Non-pigmented ciliary epithelial cell (primary cell): ENCODE data around the gene MSX2.

ENCODE experiments used
- DNase-seq: peaks from one replicate; pipeline ENCODE4 v3.0.0-alpha.2; 2010; ENCODE audit warnings: low read depth

Gene MSX2

DNA sequence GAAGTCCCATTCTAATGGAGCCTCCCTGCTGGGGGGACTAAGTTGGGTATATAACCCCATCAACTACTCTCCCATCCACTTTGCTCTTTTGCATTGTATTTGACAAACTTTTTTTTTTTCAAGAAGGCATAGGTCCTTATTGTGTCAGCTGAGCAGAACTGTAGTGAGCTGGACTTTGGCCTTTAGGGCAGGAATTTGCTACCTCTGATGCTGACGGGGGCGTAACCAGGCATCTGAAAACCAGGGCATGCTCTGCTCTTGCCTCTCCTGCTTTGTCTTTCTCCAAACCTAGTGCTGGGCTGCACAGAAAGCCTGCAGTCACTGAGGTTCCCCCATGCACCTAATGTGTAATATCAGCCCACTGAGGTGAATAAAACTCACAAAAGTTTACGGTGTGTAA lies 49.0 kb downstream of the MSX2 start:
- no peak for DNase-seq

DNA sequence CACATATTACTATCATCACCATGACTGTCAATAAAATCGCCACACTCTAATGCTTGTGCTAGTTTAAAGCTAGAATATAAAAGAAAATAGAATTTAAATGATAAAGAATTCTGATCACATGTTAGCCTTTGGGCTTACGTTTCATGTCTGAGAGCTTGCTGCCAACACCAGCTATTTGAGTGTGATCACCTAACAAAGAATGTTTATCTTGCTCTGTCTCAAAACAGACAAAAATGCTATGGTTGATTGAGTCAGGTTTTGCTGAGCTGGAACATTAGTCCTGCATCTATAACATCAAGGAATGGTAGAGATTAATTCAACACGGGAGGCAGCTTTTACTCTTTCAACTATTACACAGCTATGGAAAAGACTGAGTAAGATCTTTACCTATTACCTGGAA lies 50.7 kb downstream of the MSX2 start:
- DNase-seq, result no peak

- no peak for DNase-seq
Measured at GRCh38 chr5:174777111-174777510, 52.7 kb downstream of the MSX2 start.

DNA sequence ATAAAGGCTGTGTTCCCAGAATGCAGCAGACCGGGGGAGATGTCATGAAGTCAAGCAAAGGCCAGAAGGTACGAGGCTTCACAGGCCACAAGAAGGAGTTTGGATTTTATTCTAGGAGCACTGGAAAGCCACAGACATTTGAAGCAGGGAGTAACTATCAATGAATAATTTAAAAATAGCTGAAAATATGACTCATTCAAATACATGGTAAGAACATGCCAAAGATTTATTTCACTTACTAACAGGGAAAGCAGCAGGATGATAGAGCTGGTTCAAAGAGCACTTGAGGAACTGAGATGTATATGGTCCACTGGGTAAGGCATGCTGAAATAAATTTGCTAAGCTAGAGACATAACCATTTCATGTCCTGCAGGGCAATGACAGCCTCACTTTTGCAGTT lies 53.2 kb downstream of the MSX2 start:
- DNase-seq, result no peak
